SK-N-SH (cell line): ENCODE measurements around the gene FCAMR.

Source experiments
- TF ChIP-seq, protein P1 (sequence below): IDR thresholded peaks from 2 replicates; pipeline ENCODE4 v1.6.1; 2012; ENCODE audit warnings: mild to moderate bottlenecking, low read depth, low read length, moderate library complexity
- TF ChIP-seq, protein P2 (sequence below): IDR thresholded peaks from 2 replicates; pipeline ENCODE4; 2012

GRCh38 chr1:206916000-206916709 lies 54.1 kb downstream of the FCAMR start:
- TF ChIP-seq, protein P1, sequence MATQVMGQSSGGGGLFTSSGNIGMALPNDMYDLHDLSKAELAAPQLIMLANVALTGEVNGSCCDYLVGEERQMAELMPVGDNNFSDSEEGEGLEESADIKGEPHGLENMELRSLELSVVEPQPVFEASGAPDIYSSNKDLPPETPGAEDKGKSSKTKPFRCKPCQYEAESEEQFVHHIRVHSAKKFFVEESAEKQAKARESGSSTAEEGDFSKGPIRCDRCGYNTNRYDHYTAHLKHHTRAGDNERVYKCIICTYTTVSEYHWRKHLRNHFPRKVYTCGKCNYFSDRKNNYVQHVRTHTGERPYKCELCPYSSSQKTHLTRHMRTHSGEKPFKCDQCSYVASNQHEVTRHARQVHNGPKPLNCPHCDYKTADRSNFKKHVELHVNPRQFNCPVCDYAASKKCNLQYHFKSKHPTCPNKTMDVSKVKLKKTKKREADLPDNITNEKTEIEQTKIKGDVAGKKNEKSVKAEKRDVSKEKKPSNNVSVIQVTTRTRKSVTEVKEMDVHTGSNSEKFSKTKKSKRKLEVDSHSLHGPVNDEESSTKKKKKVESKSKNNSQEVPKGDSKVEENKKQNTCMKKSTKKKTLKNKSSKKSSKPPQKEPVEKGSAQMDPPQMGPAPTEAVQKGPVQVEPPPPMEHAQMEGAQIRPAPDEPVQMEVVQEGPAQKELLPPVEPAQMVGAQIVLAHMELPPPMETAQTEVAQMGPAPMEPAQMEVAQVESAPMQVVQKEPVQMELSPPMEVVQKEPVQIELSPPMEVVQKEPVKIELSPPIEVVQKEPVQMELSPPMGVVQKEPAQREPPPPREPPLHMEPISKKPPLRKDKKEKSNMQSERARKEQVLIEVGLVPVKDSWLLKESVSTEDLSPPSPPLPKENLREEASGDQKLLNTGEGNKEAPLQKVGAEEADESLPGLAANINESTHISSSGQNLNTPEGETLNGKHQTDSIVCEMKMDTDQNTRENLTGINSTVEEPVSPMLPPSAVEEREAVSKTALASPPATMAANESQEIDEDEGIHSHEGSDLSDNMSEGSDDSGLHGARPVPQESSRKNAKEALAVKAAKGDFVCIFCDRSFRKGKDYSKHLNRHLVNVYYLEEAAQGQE = no peak
- TF ChIP-seq, protein P2, sequence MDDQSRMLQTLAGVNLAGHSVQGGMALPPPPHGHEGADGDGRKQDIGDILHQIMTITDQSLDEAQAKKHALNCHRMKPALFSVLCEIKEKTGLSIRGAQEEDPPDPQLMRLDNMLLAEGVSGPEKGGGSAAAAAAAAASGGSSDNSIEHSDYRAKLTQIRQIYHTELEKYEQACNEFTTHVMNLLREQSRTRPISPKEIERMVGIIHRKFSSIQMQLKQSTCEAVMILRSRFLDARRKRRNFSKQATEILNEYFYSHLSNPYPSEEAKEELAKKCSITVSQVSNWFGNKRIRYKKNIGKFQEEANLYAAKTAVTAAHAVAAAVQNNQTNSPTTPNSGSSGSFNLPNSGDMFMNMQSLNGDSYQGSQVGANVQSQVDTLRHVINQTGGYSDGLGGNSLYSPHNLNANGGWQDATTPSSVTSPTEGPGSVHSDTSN = no peak
